Smooth muscle cell (in vitro differentiated cells): Measurements from ENCODE around the gene MYO6. TPM values are rescaled to one million over a fixed set of nuclear protein-coding genes. Genes with fewer than 3 reads are reported as not detected.

Experiments
- DNase-seq: peaks from one replicate; lab custom pipeline; 2025; ENCODE audit not compliant: unreplicated experiment; lab: John Stamatoyannopoulos, UW
- H2AFZ ChIP-seq: fragments of 200-600 bp; sonication (generic); 2 replicates; pipeline ENCODE4 v1.6.0; 2016; ENCODE audit warnings: antibody characterized with exemption, low read depth, mild to moderate bottlenecking
- H3F3A ChIP-seq: fragments of 200-600 bp; sonication (generic); 2 replicates; pipeline ENCODE4 v1.6.0; 2017; ENCODE audit warnings: antibody characterized with exemption, low read depth
- H3K27ac ChIP-seq: fragments of 200-600 bp; sonication (generic); 2 replicates; pipeline ENCODE4 v1.5.1; 2016; ENCODE audit warnings: low read depth, mild to moderate bottlenecking
- H3K27me3 ChIP-seq: fragments of 200-600 bp; sonication (generic); 2 replicates; pipeline ENCODE4 v1.6.1; 2016; ENCODE audit warnings: low read depth, mild to moderate bottlenecking
- H3K36me3 ChIP-seq: fragments of 200-600 bp; sonication (generic); 2 replicates; pipeline ENCODE4 v1.5.1; 2016; ENCODE audit warnings: low read depth
- H3K4me1 ChIP-seq: fragments of 200-600 bp; sonication (generic); 2 replicates; pipeline ENCODE4 v1.5.1; 2016; ENCODE audit warnings: low read depth
- H3K4me2 ChIP-seq: fragments of 200-600 bp; sonication (generic); 2 replicates; pipeline ENCODE4 v1.6.0; 2016; ENCODE audit warnings: mild to moderate bottlenecking
- H3K4me3 ChIP-seq: fragments of 200-600 bp; sonication (generic); 2 replicates; pipeline ENCODE4 v1.5.1; 2016; ENCODE audit warnings: mild to moderate bottlenecking
- H3K79me2 ChIP-seq: fragments of 200-600 bp; sonication (generic); 2 replicates; pipeline ENCODE4 v1.6.0; 2016; ENCODE audit warnings: low read depth, mild to moderate bottlenecking
- H3K9ac ChIP-seq: fragments of 200-600 bp; sonication (generic); 2 replicates; pipeline ENCODE4 v1.6.0; 2016; ENCODE audit warnings: low read depth
- H3K9me3 ChIP-seq: fragments of 200-600 bp; sonication (generic); replicated peaks from 2 replicates; pipeline ENCODE4 v1.5.1; 2016; ENCODE audit warnings: low read depth
- H4K20me1 ChIP-seq: fragments of 200-600 bp; sonication (generic); 2 replicates; pipeline ENCODE4 v1.6.0; 2016; ENCODE audit warnings: low read depth
- WGBS: methylation state at CpG from one replicate; pipeline ENCODE4 v1.1.7; 2016; ENCODE audit warnings: low lambda C conversion rate; 5-methylcytosine and 5-hydroxymethylcytosine counted together
- polyA plus RNA-seq: library from polyadenylated mRNA; unstranded; fragments of >200 nt; fragmentation: Nextera tagmentation; extraction: Ambion mirVana; gene quantifications from 2 replicates; pipeline ENCODE4 v1.2.1, GENCODE V29; 2016
- total RNA-seq: library from RNA; depleted of rRNA; stranded (reverse); fragments of >200 nt; gene quantifications from 2 replicates; pipeline ENCODE4 v1.2.3, GENCODE V29; 2014
- TF ChIP-seq, protein P1 (sequence below): fragments of 200-600 bp; sonication (generic); IDR thresholded peaks from 2 replicates; pipeline ENCODE4 v1.5.1; 2017; ENCODE audit warnings: borderline replicate concordance, mild to moderate bottlenecking, antibody characterized with exemption; ENCODE audit not compliant: insufficient read depth, poor library complexity, severe bottlenecking

Gene MYO6
- total and polyA plus RNA-seq, 2 experiments from 2014 or later: 10.6 to 22.1 TPM

DNA sequence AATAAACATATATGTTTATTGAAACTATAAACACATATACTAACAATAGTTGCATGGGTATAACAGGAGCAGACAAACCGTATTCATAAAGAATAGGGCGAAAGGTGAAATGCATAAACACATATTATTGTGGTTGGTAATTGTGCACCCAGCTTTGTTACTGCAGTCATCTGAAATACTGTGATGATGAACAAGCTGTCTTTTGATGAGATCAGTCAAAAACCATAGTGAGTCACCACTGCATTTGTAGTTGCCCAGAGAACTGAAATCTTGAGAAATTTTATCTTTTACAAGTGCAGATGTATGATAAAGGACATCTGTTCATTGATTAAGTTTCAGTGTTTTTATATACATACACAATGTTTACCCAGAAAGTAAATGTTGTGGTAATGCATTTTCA is 133.7 kb downstream of the MYO6 start:
- H3K4me3 ChIP-seq: no peak overlapping the region
- H4K20me1 ChIP-seq: no peaks in the 10 kb centered on the region
- H3K4me2 ChIP-seq: peak overlapping the region; percentile 17
- H3K9me3 ChIP-seq: no peaks in the 10 kb centered on the region
- H3K9ac ChIP-seq: peak overlapping the region; percentile 22
- DNase-seq: no peak
- peak overlapping the region; percentile 74 for H3K27ac ChIP-seq
- H2AFZ ChIP-seq: no peak overlapping the region
- H3K79me2 ChIP-seq: no peaks in the 10 kb centered on the region
- TF ChIP-seq, protein P1, sequence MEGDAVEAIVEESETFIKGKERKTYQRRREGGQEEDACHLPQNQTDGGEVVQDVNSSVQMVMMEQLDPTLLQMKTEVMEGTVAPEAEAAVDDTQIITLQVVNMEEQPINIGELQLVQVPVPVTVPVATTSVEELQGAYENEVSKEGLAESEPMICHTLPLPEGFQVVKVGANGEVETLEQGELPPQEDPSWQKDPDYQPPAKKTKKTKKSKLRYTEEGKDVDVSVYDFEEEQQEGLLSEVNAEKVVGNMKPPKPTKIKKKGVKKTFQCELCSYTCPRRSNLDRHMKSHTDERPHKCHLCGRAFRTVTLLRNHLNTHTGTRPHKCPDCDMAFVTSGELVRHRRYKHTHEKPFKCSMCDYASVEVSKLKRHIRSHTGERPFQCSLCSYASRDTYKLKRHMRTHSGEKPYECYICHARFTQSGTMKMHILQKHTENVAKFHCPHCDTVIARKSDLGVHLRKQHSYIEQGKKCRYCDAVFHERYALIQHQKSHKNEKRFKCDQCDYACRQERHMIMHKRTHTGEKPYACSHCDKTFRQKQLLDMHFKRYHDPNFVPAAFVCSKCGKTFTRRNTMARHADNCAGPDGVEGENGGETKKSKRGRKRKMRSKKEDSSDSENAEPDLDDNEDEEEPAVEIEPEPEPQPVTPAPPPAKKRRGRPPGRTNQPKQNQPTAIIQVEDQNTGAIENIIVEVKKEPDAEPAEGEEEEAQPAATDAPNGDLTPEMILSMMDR: no peak
- no peaks in the 10 kb centered on the region for H3K27me3 ChIP-seq
- 74% methylated on average over 2 of the region's 2 CpGs for WGBS
- no peaks in the 10 kb centered on the region for H3F3A ChIP-seq
- peaks cover 3% of the 10 kb centered on the region for H3K4me1 ChIP-seq
- no peaks in the 10 kb centered on the region for H3K36me3 ChIP-seq

DNA sequence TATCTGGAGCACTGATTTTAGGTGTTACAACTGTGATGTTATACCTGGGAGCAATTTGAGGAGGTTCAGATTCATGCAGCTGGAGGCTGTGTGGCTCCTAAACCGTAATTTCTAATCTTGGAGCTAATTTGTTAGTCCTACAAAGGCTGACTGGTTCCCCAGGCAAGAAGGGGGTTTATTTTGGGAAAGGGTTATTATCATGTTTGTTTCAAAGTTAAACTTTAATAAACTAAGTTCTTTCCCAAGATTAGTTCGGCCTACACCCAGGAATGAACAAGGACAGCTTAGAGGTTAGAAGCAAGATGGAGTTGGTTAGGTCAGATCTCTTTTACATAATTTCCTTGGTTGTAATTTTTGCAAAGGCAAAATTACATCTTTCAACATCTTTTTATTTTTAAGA is 135.8 kb downstream of the MYO6 start:
- TF ChIP-seq, protein P1: no peak

DNA sequence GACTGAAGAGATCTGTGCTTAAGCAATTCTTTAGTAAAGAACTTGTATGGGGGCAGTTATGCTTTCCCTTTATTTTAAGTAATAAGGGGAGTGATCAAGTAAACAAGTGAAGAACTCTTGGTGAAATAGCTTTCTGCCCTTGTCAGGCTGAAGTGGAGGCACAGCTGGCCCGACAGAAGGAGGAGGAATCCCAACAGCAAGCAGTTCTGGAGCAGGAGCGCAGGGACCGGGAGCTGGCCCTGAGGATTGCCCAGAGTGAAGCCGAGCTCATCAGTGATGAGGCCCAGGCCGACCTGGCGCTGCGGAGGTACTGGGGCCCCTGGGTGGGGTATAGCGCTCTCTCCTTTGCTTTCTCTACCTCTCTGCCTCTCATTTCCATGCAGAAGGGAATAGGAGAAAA is 143.3 kb downstream of the MYO6 start:
- no peak for DNase-seq
- no peak overlapping the region for H3K27ac ChIP-seq
- H3K4me1 ChIP-seq: no peaks in the 10 kb centered on the region

More for the DNA sequence above, 135.8 kb downstream of the MYO6 start:
- Histone ChIP-seq H3K27me3 (no peaks in the 10 kb centered on the region), H2AFZ (no peak overlapping the region), H3K9me3 (no peaks in the 10 kb centered on the region), H3K4me2 (no peak overlapping the region), H3K79me2 (no peaks in the 10 kb centered on the region), H3K4me1 (peaks cover 3% of the 10 kb centered on the region), H3K4me3 (no peak overlapping the region), H3K36me3 (no peaks in the 10 kb centered on the region), H3K27ac (no peak overlapping the region), H4K20me1 (no peaks in the 10 kb centered on the region), H3F3A (no peaks in the 10 kb centered on the region), H3K9ac (no peak overlapping the region)
- no peak for DNase-seq
- WGBS: 91% methylated on average over 2 of the region's 2 CpGs

More for the DNA sequence above, 143.3 kb downstream of the MYO6 start:
- H4K20me1 ChIP-seq: no peaks in the 10 kb centered on the region
- H3K27me3 ChIP-seq: no peaks in the 10 kb centered on the region
- WGBS: 95% methylated on average over 8 of the region's 8 CpGs
- H3K36me3 ChIP-seq: no peaks in the 10 kb centered on the region
- TF ChIP-seq, protein P1: no peak
- H3F3A ChIP-seq: no peaks in the 10 kb centered on the region
- H3K4me2 ChIP-seq: no peak overlapping the region
- no peaks in the 10 kb centered on the region for H3K9me3 ChIP-seq
- no peak overlapping the region for H3K4me3 ChIP-seq
- no peaks in the 10 kb centered on the region for H3K79me2 ChIP-seq
- H2AFZ ChIP-seq: no peak overlapping the region
- no peak overlapping the region for H3K9ac ChIP-seq
